Kidney tubule cell (primary cell): Measurements from ENCODE around the gene EXPH5.

Experiments
- DNase-seq: peaks from one replicate; pipeline ENCODE4 v3.0.0-alpha.2; 2018; ENCODE audit warnings: low spot score

The EXPH5 gene

DNA sequence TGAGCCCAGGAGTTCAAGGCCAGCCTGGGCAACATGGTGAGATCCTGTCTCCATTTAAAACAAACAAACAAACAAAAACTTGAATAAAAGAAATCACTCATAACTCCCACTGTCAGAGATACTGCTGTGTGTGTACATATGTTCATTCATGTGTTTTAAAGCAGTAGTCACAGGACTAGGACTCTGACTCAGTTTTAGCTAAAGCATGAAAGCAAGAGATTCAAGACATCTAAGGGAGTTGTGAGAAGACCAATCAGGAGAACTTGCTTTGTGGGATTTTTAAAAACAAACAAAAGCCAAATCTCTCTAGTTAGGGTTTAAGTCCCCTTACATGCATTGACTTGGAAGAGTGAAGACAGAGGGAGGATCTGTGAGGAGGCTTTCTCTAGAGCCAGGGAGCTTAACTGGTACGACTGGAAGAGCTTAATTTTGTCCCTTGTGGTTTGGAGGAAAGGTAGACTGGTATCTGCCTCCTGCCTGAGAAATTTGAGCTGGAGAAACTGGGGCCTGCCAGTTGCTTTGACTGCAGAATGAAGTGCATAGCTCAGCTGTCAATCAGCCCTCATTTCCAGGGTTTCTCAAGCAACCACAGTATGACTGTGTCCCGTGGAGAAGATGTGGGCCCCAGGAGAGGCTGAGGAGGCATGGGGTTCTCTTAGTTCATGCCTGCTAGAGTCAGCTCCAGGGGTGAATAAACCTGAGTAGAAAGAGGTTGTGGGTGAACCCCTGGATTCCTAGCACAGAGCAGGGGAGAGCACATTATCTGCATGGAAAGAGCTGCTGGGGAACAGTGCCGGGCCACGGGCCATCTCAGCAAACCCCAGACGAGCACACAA lies 30.6 kb downstream of the EXPH5 start:
- peak; percentile 63 for DNase-seq

- peak; percentile 82 for DNase-seq
These were observed 32.0 kb downstream of the EXPH5 start for GRCh38 chr11:108561535-108561991.

DNA sequence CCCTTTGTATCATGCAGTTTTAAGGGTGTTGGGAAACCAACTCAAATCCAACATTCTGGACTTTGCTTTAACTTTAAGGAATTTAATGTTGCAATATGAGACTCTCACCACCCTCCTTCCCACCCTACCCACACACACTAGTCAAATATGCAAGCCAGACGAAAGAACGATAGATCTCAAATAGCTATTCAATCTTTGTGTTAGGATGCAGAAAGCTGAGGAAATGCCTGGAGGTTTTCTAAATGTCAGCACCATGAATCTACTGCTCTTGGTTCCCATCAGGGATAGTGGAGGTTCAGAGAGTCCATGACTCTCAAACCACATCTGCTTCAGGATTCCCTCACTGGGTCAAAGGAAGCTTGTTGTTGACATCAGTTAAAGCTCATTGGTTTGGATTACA lies 33.7 kb downstream of the EXPH5 start:
- no peak for DNase-seq

DNA sequence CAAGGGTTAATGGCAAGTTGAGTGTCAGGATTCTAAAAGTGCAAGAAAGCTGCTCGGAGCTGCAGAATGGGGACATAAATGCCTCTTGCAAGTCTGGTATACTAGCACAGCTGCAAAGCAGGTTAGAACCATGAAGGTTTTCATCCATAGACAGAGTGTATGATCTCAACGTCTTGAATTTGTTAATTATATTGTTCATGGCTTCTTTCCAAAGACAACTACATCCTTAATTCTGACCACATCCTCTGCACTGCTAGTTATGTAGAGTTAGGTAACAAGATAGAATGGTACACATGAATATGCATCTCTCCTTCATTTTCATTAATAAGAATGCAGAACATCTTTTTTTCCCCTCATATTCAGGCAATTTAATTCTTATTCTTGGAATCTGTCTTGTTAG lies 34.2 kb downstream of the EXPH5 start:
- DNase-seq = peak; percentile 65

DNA sequence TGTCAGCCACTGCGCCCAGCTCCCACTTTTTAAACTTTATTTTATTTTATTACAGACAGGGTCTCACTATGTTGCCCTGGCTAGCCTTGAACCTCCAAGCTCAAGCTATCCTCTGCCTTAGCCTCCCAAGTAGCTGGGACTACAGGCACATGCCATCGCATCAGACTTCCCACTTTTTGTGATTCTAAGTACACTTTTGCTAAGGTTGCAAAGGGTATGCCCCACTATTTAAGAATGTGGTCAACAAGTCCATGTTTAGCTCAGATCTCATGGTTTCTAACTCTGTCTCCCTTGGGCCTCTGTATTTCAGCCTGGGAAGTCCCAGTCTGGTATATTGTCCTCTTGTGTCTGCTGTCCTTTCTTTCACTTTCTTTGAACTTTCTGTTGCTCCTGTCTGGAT lies 35.3 kb downstream of the EXPH5 start:
- DNase-seq = no peak

GRCh38 chr11:108556019-108556418 lies 37.5 kb downstream of the EXPH5 start:
- DNase-seq = no peak

DNA sequence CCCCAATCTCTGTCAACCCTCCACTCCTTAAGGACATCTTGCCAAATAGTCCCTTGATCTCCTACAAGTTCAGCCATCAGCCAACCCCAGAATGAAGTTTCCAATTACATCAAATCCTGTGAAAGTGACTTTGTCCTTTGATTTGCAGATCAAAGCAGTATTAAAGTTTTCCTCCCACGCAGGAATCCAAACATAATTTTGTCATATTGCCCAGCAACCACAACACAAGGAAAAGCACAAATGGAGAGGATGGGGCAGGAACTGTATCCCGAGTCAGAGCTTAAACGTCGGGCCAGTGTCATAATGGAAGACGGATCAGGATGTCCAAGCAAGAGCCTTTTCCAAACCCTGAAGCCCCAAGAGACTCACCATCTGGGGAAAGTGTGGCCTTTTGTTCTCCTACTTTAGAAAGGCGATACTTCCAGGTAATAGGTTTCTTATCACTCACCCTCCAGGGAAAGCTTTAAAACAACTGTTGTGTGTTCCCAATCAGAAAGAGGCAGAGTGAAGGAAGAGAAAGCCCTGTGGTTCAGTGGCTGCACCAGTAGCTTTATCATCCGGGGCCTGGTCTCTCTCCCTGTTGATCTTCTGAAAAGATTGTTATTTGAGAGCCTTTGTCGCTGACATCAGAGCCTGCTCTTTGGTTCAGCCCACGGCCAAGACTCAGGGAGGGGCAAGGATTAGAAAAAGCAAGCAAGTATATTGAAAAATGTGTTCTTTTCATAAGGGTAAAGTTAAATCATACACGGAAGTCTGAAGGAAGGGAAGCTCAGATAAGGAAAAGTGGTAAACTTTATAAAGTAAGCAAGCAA lies 41.7 kb downstream of the EXPH5 start:
- DNase-seq = no peak

DNA sequence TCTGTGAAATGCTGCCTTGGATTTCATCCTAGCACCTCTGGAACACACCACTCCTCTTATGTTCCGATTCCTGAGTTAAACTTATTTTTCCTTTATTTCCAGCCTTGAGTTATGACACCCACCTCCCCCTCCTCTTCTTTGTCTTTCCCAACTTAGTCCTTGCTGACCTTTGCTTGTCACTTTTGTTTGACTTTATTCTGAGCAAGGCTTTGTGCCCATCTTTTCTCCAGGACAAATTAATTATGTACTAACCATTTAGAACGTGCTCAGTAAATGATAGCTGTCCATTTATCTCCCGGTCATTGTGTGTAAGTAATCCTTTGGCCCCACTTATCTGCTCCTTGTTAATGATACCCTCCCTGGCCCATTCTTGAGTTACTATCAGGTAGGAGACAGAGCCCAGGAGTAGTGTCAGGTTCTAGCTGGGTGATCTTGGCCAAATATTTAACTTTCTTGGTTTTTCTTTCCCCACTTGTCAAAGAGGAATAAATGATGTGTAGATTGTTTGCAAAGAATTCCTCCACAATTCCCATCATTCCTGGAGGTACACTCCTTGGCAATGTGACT lies 44.2 kb downstream of the EXPH5 start:
- no peak for DNase-seq

DNA sequence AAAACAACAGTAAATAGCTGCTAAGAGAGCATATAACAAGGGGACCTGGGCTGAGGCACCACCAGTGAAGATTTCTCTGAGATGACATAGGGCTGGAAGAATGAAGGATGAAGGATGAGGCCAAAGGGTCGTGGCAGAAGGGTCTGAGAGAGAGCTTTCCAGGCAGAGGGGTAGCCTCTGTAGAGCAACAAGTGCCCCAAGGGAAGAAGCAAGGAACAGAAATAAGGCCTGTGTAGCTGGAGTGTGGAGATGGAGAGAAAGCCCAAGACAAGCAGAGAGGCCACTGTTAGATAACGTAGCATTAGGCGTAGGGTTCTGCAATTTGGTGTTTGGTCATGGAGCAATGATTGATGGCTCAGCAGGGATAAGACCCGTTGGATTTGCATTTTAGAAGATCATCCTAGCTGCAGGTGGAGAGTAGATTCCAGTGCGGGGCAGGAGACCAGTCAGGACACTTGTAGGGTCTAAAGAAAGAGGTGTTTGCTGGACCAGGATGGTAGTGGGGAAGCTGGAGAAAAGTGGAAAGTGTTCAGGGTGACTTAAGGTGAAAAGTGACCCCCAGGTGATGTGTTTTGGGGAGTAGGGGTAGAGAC lies 47.6 kb downstream of the EXPH5 start:
- no peak for DNase-seq

DNA sequence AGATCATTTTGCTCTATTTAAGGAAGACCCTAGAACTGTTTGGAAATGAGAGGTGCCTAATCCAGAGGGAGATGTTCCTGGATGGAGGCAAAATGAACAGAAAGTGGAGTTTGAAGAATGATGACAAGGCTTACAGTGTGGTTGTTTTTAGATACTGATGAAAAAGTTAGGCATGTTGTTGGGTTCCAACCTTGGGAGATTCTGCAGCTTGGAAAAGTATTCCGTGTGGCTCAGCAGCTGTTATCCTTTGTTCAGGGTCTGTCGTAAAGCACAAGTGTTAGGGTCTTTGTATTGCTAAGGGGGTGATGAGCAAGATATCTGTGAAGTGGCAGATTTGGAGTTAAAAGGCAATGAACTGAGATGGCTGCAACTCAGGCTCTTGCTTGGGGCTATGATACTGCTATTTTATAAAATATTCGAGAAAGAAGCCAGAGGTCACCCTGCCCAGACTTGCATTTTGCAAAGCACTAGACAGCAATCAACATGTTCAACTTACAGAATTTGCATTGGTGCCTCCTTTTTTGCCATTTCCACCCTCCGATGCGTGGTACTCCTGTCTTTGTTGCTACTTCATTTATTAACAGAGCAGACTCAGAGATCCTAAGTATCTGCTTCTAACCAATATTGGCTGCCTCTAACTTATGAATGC lies 50.1 kb downstream of the EXPH5 start:
- DNase-seq = no peak

GRCh38 chr11:108541531-108541930 lies 52.0 kb downstream of the EXPH5 start:
- no peak for DNase-seq

GRCh38 chr11:108538502-108538901 lies 55.1 kb downstream of the EXPH5 start:
- DNase-seq = no peak

DNA sequence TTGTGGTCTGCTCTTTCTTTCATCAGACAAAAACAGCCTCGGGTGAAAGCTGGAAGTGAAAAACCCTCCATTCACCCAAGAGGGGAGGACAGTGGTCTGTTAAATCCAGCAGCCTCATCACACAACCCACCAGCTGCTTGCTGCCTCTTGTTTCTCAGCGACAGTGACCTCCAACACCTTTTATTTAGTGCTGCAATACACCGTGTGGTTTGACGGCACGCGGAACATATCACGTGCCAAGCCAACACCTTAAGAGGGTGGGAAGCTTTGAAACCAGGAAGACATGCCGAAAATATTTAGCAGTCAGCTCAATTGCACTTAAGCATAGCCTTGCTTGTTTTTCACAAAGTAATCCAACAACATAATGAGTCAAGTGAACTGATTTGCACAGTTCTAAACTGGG lies 55.5 kb downstream of the EXPH5 start:
- DNase-seq = peak; percentile 70

GRCh38 chr11:108536783-108537182 lies 56.8 kb downstream of the EXPH5 start:
- peak; percentile 64 for DNase-seq

- DNase-seq = no peak
These were observed 58.1 kb downstream of the EXPH5 start for GRCh38 chr11:108535384-108535955.

DNA sequence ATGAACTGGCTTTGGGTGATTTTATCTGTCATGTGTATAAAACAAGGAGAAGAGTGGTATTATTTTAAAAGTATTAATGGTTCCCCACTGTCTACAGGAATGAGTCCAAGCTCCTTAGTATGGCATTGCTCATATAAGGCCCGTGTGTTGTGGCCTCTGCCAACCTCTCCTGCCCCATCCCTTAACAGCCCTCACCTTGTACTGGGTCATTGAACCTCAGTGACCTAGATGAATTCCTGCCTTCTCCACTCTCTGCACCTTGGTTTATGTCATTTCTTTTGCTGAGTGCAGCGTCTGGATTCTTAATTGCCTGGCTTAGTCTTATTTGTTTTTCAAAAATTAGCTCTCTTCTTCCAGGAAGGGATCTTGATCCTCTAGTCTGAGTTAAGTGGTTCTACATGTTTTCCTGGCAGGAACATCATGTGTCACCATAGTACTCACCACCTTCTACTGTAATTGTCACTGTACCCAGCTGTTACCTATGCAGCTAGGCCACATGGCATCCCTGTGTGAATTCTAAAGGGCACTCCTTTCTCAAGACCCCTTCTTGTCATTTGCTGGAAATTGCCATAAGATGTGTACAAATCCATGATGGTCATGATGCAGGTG lies 59.2 kb downstream of the EXPH5 start:
- DNase-seq = no peak

GRCh38 chr11:108530426-108530825 lies 63.1 kb downstream of the EXPH5 start:
- no peak for DNase-seq

DNA sequence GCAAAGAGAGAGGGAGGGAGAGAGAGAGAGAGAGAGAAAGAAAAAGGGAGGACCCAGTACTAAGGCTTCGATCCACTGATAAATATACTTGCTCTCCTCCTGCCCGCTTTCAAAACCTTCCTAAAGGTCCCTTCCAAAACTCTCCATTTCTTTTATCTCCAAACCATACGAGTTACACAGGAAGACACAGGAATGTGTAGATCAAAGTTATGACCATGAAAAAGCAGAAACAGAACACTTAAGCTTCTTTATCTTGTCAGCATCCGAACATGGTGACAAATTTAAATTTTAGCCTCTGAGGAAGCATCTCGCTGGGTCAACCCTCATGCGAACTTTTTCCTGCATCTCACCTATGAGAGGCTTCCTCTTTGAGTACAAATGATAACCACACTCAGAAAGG lies 66.2 kb downstream of the EXPH5 start:
- DNase-seq = no peak

- no peak for DNase-seq
These were observed 68.4 kb downstream of the EXPH5 start for GRCh38 chr11:108525161-108525560.

DNA sequence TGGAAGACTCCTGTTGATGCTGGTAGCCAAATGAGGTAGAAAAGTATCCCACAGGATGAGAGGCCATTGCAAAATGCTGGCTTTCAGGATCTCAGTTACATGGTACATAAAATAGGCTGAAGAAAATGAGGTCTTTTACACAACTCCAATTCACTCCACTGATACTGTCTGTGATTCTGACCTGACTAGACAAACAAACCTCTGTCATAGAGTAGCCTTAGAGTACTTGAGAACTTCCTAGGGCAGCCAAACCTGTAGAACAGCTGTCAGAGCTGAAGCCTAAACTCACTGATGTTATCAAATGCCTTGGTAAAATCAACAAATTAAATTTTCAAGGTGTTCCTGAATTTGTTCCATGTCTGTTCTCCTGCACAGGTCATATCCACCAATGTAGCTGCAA lies 69.1 kb downstream of the EXPH5 start:
- DNase-seq = no peak

GRCh38 chr11:108522318-108522717 lies 71.2 kb downstream of the EXPH5 start:
- DNase-seq = no peak
